ENCODE data around the gene CRYBB2.

CRYBB2 gene, protein sequence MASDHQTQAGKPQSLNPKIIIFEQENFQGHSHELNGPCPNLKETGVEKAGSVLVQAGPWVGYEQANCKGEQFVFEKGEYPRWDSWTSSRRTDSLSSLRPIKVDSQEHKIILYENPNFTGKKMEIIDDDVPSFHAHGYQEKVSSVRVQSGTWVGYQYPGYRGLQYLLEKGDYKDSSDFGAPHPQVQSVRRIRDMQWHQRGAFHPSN

DNA sequence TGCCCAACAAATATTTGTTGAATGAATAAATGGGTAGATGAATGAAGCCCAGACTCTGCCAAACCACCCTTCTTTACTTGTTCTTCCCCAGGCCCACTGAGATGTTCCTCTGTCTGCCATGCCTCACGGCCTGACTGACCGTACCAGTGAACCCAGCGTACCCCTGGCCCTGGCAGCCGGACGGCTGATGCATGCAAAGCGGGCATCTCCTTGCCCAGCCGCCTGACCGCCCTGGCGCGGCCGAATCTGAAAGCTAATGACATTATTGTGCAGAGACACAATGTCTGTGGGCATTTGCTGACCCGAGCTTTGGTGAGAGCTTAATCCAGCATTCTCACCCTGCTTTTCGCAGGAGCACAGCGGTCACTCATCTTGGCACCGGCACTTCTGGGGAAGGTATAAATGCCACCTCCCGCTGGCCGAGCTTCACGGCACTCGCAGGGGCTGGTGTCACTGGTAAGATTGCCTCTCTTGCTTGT, at the start of gene CRYBB2:
Gene CRYBB2 (plus strand): TSS at position 429 of the 479 bp plus-strand sequence. CDS start 1,791 bp downstream, outside the sequence.
- no peak for DNase-seq (ENCODE audit: low spot score)

DNA sequence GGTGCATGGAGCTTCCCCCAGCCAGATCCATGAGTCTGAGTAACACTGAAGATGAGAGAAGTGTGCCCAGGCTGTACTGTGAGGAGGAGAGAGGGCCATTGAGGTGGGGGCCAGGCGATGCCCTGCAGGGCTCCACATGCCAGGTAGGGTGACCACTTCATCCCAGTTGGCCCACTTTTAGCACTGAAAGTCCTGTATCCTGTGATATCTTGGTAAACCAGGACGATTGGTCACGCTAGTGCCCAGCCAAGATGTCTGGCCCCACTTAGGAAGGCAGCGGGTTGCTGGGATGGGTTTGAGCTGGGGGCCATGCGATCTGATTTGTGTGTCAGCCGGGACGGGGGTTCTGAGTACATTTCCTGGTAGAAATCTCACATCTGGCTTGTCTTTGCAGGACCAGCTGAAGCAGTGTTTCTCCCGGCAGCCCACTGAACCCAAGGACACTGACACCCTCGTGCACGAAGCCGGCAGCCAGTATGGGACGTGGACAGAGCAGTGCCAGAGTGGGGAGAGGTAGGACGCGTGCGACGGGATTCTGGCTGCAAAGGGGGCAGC, 48.9 kb upstream of the CRYBB2 start:
- DNase-seq (ENCODE audit: low spot score) = no peak
- in situ Hi-C loops (cut with MboI; ENCODE audit: low pct_unique_long_range_greater_than_20kb, low sequenced_read_pairs, unreplicated experiment) = no loop called here
- TF ChIP-seq CTCF (IDR thresholded peaks at IDR 0.05; ENCODE audit: extremely low read depth, insufficient read depth, missing control alignments) = no peak

More for the DNA sequence above, at the start of gene CRYBB2:
- TF ChIP-seq CTCF (IDR thresholded peaks at IDR 0.05; ENCODE audit: extremely low read depth, insufficient read depth, missing control alignments) = no peak
- in situ Hi-C loops (cut with MboI; ENCODE audit: low pct_unique_long_range_greater_than_20kb, low sequenced_read_pairs, unreplicated experiment) = no loop called here

- DNase-seq (ENCODE audit: low spot score) = peak; percentile 59
- peak; percentile 42 for TF ChIP-seq CTCF (IDR thresholded peaks at IDR 0.05; ENCODE audit: extremely low read depth, insufficient read depth, missing control alignments)
- in situ Hi-C loops (cut with MboI; ENCODE audit: low pct_unique_long_range_greater_than_20kb, low sequenced_read_pairs, unreplicated experiment) = no loop called here
Observed at GRCh38 chr22:25172153-25172552, 47.3 kb upstream of the CRYBB2 start.

- TF ChIP-seq CTCF (IDR thresholded peaks at IDR 0.05; ENCODE audit: extremely low read depth, insufficient read depth, missing control alignments) = no peak
- no peak for DNase-seq (ENCODE audit: low spot score)
- in situ Hi-C loops (cut with MboI; ENCODE audit: low pct_unique_long_range_greater_than_20kb, low sequenced_read_pairs, unreplicated experiment) = no loop called here
Observed at GRCh38 chr22:25174156-25174887, 45.1 kb upstream of the CRYBB2 start.

DNA sequence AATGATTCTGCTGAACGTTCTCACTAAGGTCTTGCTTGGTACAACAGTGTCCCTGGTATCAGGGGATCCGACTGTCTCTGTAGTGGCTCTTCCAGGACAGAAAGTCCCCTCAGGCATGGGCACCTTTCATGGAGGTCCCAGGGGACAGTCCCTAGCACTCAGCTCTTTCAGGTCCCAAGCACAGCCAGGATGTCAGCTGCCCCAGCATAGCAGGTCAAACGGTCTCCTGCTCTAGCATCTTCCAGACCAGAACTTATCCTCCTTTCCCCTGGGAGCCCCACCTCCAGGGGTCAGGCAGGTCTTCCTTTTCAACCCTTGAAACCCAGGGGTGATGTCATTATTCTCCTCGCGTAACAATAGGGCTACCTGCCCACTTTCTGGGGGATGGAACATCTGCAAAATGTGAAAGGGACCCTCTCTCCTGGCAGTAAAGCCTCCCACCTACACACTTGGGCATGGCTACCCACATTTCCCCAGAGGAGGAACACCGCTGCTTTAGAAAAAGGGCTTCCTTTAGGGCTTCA, 44.5 kb upstream of the CRYBB2 start:
- in situ Hi-C loops (cut with MboI; ENCODE audit: low pct_unique_long_range_greater_than_20kb, low sequenced_read_pairs, unreplicated experiment) = no loop called here
- no peak for TF ChIP-seq CTCF (IDR thresholded peaks at IDR 0.05; ENCODE audit: extremely low read depth, insufficient read depth, missing control alignments)
- no peak for DNase-seq (ENCODE audit: low spot score)

- DNase-seq (ENCODE audit: low spot score) = no peak
- in situ Hi-C loops (cut with MboI; ENCODE audit: low pct_unique_long_range_greater_than_20kb, low sequenced_read_pairs, unreplicated experiment) = no loop called here
- TF ChIP-seq CTCF (IDR thresholded peaks at IDR 0.05; ENCODE audit: extremely low read depth, insufficient read depth, missing control alignments) = no peak
Observed at GRCh38 chr22:25176175-25176574, 43.3 kb upstream of the CRYBB2 start.
